Measurements from ENCODE around the gene TENM4. TPM values are rescaled to one million over a fixed set of nuclear protein-coding genes. Genes with fewer than 3 reads are reported as not detected.

TENM4 gene
- total RNA-seq, 1 experiment from 2014 or later: 0.39 TPM

DNA sequence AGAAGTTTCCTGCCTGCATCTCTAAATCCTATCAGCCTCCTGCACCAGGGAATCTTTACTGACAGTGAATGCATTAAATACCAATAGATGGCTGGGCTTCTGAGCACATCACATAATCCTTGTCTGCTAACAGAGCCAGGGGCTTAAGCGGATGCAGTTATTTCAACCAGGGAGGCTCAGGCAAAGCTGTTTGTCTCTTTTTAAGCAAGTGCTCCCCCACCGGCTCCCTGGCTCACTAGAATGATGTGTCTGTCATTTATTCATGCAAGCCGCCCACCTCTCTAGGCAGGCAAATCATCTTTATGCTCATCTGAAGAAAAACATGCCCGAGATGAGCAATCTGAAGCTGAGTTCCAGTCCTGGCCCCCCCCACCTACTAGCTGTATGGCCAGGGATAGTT lies 182.3 kb downstream of the TENM4 start:
- intact Hi-C loops (cut with micrococcal nuclease; ENCODE audit: unreplicated experiment) (no loop called here), in situ Hi-C loops (cut with HindIII; ENCODE audit: low pct_unique_long_range_greater_than_20kb, low sequenced_read_pairs) (no loop called here)
- peaks cover 7% of the 10 kb centered on the region for H3K27me3 ChIP-seq (ENCODE audit: control insufficient read depth, insufficient read depth, low read length)
- H3K9me3 ChIP-seq (ENCODE audit: control insufficient read depth, insufficient read depth, low read depth, low read length): no peaks in the 10 kb centered on the region
- POLR2A ChIA-PET: no interaction called here
- TF ChIP-seq, protein P1, sequence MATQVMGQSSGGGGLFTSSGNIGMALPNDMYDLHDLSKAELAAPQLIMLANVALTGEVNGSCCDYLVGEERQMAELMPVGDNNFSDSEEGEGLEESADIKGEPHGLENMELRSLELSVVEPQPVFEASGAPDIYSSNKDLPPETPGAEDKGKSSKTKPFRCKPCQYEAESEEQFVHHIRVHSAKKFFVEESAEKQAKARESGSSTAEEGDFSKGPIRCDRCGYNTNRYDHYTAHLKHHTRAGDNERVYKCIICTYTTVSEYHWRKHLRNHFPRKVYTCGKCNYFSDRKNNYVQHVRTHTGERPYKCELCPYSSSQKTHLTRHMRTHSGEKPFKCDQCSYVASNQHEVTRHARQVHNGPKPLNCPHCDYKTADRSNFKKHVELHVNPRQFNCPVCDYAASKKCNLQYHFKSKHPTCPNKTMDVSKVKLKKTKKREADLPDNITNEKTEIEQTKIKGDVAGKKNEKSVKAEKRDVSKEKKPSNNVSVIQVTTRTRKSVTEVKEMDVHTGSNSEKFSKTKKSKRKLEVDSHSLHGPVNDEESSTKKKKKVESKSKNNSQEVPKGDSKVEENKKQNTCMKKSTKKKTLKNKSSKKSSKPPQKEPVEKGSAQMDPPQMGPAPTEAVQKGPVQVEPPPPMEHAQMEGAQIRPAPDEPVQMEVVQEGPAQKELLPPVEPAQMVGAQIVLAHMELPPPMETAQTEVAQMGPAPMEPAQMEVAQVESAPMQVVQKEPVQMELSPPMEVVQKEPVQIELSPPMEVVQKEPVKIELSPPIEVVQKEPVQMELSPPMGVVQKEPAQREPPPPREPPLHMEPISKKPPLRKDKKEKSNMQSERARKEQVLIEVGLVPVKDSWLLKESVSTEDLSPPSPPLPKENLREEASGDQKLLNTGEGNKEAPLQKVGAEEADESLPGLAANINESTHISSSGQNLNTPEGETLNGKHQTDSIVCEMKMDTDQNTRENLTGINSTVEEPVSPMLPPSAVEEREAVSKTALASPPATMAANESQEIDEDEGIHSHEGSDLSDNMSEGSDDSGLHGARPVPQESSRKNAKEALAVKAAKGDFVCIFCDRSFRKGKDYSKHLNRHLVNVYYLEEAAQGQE (IDR thresholded peaks at IDR 0.05; ENCODE audit: insufficient read depth in 1 of 2, low read depth in 2 of 2, low read length in 1 of 2): no peak
- TF ChIP-seq POLR2AphosphoS5 (IDR thresholded peaks at IDR 0.05; ENCODE audit: low read depth, low read length) (no peak), CTCF (IDR thresholded peaks at IDR 0.05) (no peak), SIN3A (IDR thresholded peaks at IDR 0.05; ENCODE audit: borderline replicate concordance, insufficient read depth, low read depth, low read length) (no peak), TCF7L2 (IDR thresholded peaks at IDR 0.05; ENCODE audit: low read depth, low read length) (no peak)
- CTCF ChIA-PET: no interaction called here
- DNase-seq (ENCODE audit: low read depth, low spot score) (no peak), ATAC-seq (no peak)
- no TSS peak for BruUV-seq (replicated peaks)
- no peaks in the 10 kb centered on the region for H3K36me3 ChIP-seq (ENCODE audit: control insufficient read depth, insufficient read depth, low read length)
- no peak overlapping the region for H3K27ac ChIP-seq (ENCODE audit: low read length)
- H3K4me3 ChIP-seq (ENCODE audit: low read depth in 2 of 2, low read length in 2 of 2): no peak overlapping the region
- H3K4me1 ChIP-seq (ENCODE audit: control insufficient read depth, insufficient read depth, low read length): no peaks in the 10 kb centered on the region

GRCh38 chr11:79255965-79256364 lies 184.9 kb downstream of the TENM4 start:
- no peaks in the 10 kb centered on the region for H3K36me3 ChIP-seq (ENCODE audit: control insufficient read depth, insufficient read depth, low read length)
- ATAC-seq (no peak), DNase-seq (ENCODE audit: low read depth, low spot score) (no peak)
- TF ChIP-seq, protein P1 (IDR thresholded peaks at IDR 0.05; ENCODE audit: insufficient read depth in 1 of 2, low read depth in 2 of 2, low read length in 1 of 2): peak in 1 of 2 experiments; percentile 30; a peak in 1 of 4 replicates
- no peak for TF ChIP-seq SIN3A (IDR thresholded peaks at IDR 0.05; ENCODE audit: borderline replicate concordance, insufficient read depth, low read depth, low read length)
- BruUV-seq (replicated peaks): no TSS peak
- ChIA-PET CTCF (no interaction called here), POLR2A (no interaction called here)
- intact Hi-C loops (cut with micrococcal nuclease; ENCODE audit: unreplicated experiment): no loop called here
- in situ Hi-C loops (cut with HindIII; ENCODE audit: low pct_unique_long_range_greater_than_20kb, low sequenced_read_pairs): no loop called here
- H3K27me3 ChIP-seq (ENCODE audit: control insufficient read depth, insufficient read depth, low read length): peaks cover 7% of the 10 kb centered on the region
- no peaks in the 10 kb centered on the region for H3K4me1 ChIP-seq (ENCODE audit: control insufficient read depth, insufficient read depth, low read length)
- H3K27ac ChIP-seq (ENCODE audit: low read length): no peak overlapping the region
- no peak overlapping the region for H3K4me3 ChIP-seq (ENCODE audit: low read depth in 2 of 2, low read length in 2 of 2)
- no peaks in the 10 kb centered on the region for H3K9me3 ChIP-seq (ENCODE audit: control insufficient read depth, insufficient read depth, low read depth, low read length)
